A673 (cell line): Measurements from ENCODE around the gene POLK.

Experiments used
- EZH2 ChIP-seq: fragments of 200-600 bp; sonication (generic); IDR thresholded peaks from 2 replicates; pipeline ENCODE4 v1.6.1; 2017; ENCODE audit warnings: borderline replicate concordance, low read depth, mild to moderate bottlenecking, mixed read lengths, antibody characterized with exemption, low read length; ENCODE audit not compliant: poor library complexity, severe bottlenecking
- TF ChIP-seq, protein P1 (sequence below): fragments of 300-800, 200-600 bp; sonication (generic); conservative IDR thresholded peaks from 2 replicates; pipeline ENCODE4 v1.5.1; 2017; ENCODE audit warnings: low read depth, mild to moderate bottlenecking, antibody characterized with exemption, low read length, moderate library complexity, mixed read lengths

DNA sequence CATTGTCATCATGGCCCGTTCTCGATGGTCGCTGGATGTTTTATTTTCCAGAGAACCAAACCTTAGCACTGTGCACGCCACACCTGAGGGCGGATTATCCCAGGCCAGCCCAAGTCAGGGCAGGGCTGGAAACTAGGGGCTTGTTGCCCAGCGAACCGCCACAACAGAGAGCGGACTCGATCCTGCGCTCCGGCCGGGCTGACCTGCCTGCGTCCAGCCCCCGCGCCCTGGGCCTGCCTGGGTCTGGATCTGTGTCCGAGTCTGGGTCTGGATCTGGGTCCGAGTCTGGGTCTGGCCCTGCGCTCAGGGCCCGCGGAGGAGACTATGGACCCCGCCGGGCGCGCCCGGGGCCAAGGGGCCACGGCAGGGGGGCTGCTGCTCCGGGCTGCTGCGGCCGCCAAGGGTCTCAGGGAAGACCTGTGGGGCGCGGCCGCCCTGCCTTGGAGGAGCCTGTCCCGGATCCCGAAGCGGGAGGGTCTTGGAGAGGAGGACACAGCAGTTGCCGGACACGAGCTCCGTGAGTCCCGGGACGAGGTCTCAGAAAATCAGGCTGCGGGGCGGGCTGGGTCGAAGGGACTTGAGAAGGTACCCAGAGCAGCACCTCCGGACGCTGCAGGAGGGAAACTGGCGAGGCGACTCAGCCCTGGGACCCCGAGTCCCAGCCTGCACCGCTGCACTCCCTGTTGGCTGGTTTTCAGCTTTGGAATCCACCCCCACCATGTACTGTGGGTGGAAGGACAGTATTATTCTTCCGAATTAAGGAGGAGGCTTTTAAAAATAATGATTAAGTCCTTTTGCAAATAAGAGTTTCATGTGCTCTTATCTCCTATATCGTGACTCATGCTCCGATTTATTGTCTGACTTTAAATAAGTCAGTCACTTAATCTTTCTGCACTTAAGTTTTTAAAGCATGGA is 99.9 kb downstream of the POLK start, which contains the start of gene ANKDD1B:
- TF ChIP-seq, protein P1, sequence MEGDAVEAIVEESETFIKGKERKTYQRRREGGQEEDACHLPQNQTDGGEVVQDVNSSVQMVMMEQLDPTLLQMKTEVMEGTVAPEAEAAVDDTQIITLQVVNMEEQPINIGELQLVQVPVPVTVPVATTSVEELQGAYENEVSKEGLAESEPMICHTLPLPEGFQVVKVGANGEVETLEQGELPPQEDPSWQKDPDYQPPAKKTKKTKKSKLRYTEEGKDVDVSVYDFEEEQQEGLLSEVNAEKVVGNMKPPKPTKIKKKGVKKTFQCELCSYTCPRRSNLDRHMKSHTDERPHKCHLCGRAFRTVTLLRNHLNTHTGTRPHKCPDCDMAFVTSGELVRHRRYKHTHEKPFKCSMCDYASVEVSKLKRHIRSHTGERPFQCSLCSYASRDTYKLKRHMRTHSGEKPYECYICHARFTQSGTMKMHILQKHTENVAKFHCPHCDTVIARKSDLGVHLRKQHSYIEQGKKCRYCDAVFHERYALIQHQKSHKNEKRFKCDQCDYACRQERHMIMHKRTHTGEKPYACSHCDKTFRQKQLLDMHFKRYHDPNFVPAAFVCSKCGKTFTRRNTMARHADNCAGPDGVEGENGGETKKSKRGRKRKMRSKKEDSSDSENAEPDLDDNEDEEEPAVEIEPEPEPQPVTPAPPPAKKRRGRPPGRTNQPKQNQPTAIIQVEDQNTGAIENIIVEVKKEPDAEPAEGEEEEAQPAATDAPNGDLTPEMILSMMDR, result no peak
- TF ChIP-seq EZH2, result no peak
